ENCODE results near the gene CDK5R2. TPM values are rescaled to one million over a fixed set of nuclear protein-coding genes. Genes with fewer than 3 reads are reported as not detected.

The CDK5R2 gene
- total and polyA plus RNA-seq, 2 donors: 0.16 to 0.23 TPM

GRCh38 chr2:218988164-218988563, 28.7 kb downstream of the CDK5R2 start:
- Histone ChIP-seq H3K36me3 (ENCODE audit: insufficient read depth) (no peaks in the 10 kb centered on the region), H3K27ac (ENCODE audit: low read depth) (no peak overlapping the region), H3K4me1 (ENCODE audit: insufficient read depth) (peaks cover 2% of the 10 kb centered on the region), H3K4me3 (ENCODE audit: low read depth, low read length) (no peak overlapping the region)
- 24% methylated on average over 3 of the region's 3 CpGs for WGBS
- DNase-seq (ENCODE audit: extremely low spot score): no peak

- 38% methylated on average over 2 of the region's 2 CpGs for WGBS
- DNase-seq (ENCODE audit: extremely low spot score): no peak
These were observed 29.2 kb downstream of the CDK5R2 start for GRCh38 chr2:218988650-218989049.

GRCh38 chr2:218990052-218990451, 30.6 kb downstream of the CDK5R2 start:
- DNase-seq (ENCODE audit: extremely low spot score): no peak
- Histone ChIP-seq H3K4me1 (ENCODE audit: insufficient read depth) (no peaks in the 10 kb centered on the region), H3K36me3 (ENCODE audit: insufficient read depth) (no peaks in the 10 kb centered on the region), H3K4me3 (ENCODE audit: low read depth, low read length) (no peak overlapping the region), H3K27ac (ENCODE audit: low read depth) (no peak overlapping the region)
- WGBS: 14% methylated on average over 9 of the region's 9 CpGs

More at GRCh38 chr2:218988650-218989049, 29.2 kb downstream of the CDK5R2 start:
- H3K4me1 ChIP-seq (ENCODE audit: insufficient read depth): peaks cover 2% of the 10 kb centered on the region
- no peaks in the 10 kb centered on the region for H3K36me3 ChIP-seq (ENCODE audit: insufficient read depth)
- no peak overlapping the region for H3K27ac ChIP-seq (ENCODE audit: low read depth)
- no peak overlapping the region for H3K4me3 ChIP-seq (ENCODE audit: low read depth, low read length)

- Histone ChIP-seq H3K4me1 (ENCODE audit: insufficient read depth) (no peaks in the 10 kb centered on the region), H3K36me3 (ENCODE audit: insufficient read depth) (no peaks in the 10 kb centered on the region), H3K4me3 (ENCODE audit: low read depth, low read length) (no peak overlapping the region), H3K27ac (ENCODE audit: low read depth) (no peak overlapping the region)
- DNase-seq (ENCODE audit: extremely low spot score): no peak
- 10% methylated on average over 6 of the region's 6 CpGs for WGBS
These were observed 31.1 kb downstream of the CDK5R2 start for GRCh38 chr2:218990612-218991011.

GRCh38 chr2:218991674-218992168, 32.3 kb downstream of the CDK5R2 start:
- 5% methylated on average over 13 of the region's 13 CpGs for WGBS
- no peaks in the 10 kb centered on the region for H3K4me1 ChIP-seq (ENCODE audit: insufficient read depth)
- H3K36me3 ChIP-seq (ENCODE audit: insufficient read depth): no peaks in the 10 kb centered on the region
- H3K4me3 ChIP-seq (ENCODE audit: low read depth, low read length): no peak overlapping the region
- DNase-seq (ENCODE audit: extremely low spot score): no peak
- no peak overlapping the region for H3K27ac ChIP-seq (ENCODE audit: low read depth)

- no peak overlapping the region for H3K4me3 ChIP-seq (ENCODE audit: low read depth, low read length)
- H3K27ac ChIP-seq (ENCODE audit: low read depth): no peak overlapping the region
- no peaks in the 10 kb centered on the region for H3K36me3 ChIP-seq (ENCODE audit: insufficient read depth)
- 9% methylated on average over 7 of the region's 7 CpGs for WGBS
- no peak for DNase-seq (ENCODE audit: extremely low spot score)
- no peaks in the 10 kb centered on the region for H3K4me1 ChIP-seq (ENCODE audit: insufficient read depth)
These were observed 32.7 kb downstream of the CDK5R2 start for GRCh38 chr2:218992196-218992595.

- 2% methylated on average over 44 of the region's 44 CpGs for WGBS
- H3K4me3 ChIP-seq (ENCODE audit: low read depth, low read length): peak overlapping the region; percentile 41
- no peaks in the 10 kb centered on the region for H3K4me1 ChIP-seq (ENCODE audit: insufficient read depth)
- no peak overlapping the region for H3K27ac ChIP-seq (ENCODE audit: low read depth)
- no peak for DNase-seq (ENCODE audit: extremely low spot score)
- no peaks in the 10 kb centered on the region for H3K36me3 ChIP-seq (ENCODE audit: insufficient read depth)
These were observed 33.4 kb downstream of the CDK5R2 start for GRCh38 chr2:218992703-218993344.

GRCh38 chr2:218993345-218994315, 34.2 kb downstream of the CDK5R2 start, which contains the start of gene CRYBA2:
CRYBA2 (minus strand) TSS chr2:218993422; CDS start chr2:218993176, 246 bp downstream.
- no peak for DNase-seq (ENCODE audit: extremely low spot score)
- H3K27ac ChIP-seq (ENCODE audit: low read depth): no peak within 1 kb of the TSS
- no peaks in the 10 kb centered on the region for H3K36me3 ChIP-seq (ENCODE audit: insufficient read depth)
- H3K4me1 ChIP-seq (ENCODE audit: insufficient read depth): no peaks in the 10 kb centered on the region
- peak within 1 kb of the TSS; percentile 41 for H3K4me3 ChIP-seq (ENCODE audit: low read depth, low read length)
- under 1% methylated on average over 88 of the region's 88 CpGs for WGBS

- WGBS: 24% methylated on average over 8 of the region's 8 CpGs
- H3K4me3 ChIP-seq (ENCODE audit: low read depth, low read length): no peak overlapping the region
These were observed 36.1 kb downstream of the CDK5R2 start for GRCh38 chr2:218995561-218995960.

GRCh38 chr2:218995972-218996711, 36.7 kb downstream of the CDK5R2 start:
- 5% methylated on average over 43 of the region's 43 CpGs for WGBS
- peak; percentile 40 for DNase-seq (ENCODE audit: extremely low spot score)
- Histone ChIP-seq H3K27ac (ENCODE audit: low read depth) (no peak overlapping the region), H3K4me3 (ENCODE audit: low read depth, low read length) (peak overlapping the region; percentile 8), H3K4me1 (ENCODE audit: insufficient read depth) (no peaks in the 10 kb centered on the region), H3K36me3 (ENCODE audit: insufficient read depth) (no peaks in the 10 kb centered on the region)

More at GRCh38 chr2:218995561-218995960, 36.1 kb downstream of the CDK5R2 start:
- H3K27ac ChIP-seq (ENCODE audit: low read depth): no peak overlapping the region
- H3K36me3 ChIP-seq (ENCODE audit: insufficient read depth): no peaks in the 10 kb centered on the region
- no peaks in the 10 kb centered on the region for H3K4me1 ChIP-seq (ENCODE audit: insufficient read depth)
- no peak for DNase-seq (ENCODE audit: extremely low spot score)

GRCh38 chr2:218996937-218997336, 37.5 kb downstream of the CDK5R2 start:
- no peak overlapping the region for H3K4me3 ChIP-seq (ENCODE audit: low read depth, low read length)
- WGBS: 53% methylated on average over 4 of the region's 4 CpGs
- H3K36me3 ChIP-seq (ENCODE audit: insufficient read depth): no peaks in the 10 kb centered on the region
- no peak for DNase-seq (ENCODE audit: extremely low spot score)
- H3K4me1 ChIP-seq (ENCODE audit: insufficient read depth): no peaks in the 10 kb centered on the region
- no peak overlapping the region for H3K27ac ChIP-seq (ENCODE audit: low read depth)

GRCh38 chr2:218997731-218998130, 38.3 kb downstream of the CDK5R2 start:
- Histone ChIP-seq H3K4me1 (ENCODE audit: insufficient read depth) (no peaks in the 10 kb centered on the region), H3K4me3 (ENCODE audit: low read depth, low read length) (no peak overlapping the region), H3K36me3 (ENCODE audit: insufficient read depth) (no peaks in the 10 kb centered on the region), H3K27ac (ENCODE audit: low read depth) (no peak overlapping the region)
- no peak for DNase-seq (ENCODE audit: extremely low spot score)
- WGBS: 50% methylated on average over 2 of the region's 2 CpGs

- Histone ChIP-seq H3K36me3 (ENCODE audit: insufficient read depth) (no peaks in the 10 kb centered on the region), H3K4me3 (ENCODE audit: low read depth, low read length) (no peak overlapping the region), H3K27ac (ENCODE audit: low read depth) (no peak overlapping the region), H3K4me1 (ENCODE audit: insufficient read depth) (no peaks in the 10 kb centered on the region)
- WGBS: 64% methylated on average over 12 of the region's 12 CpGs
- no peak for DNase-seq (ENCODE audit: extremely low spot score)
These were observed 39.0 kb downstream of the CDK5R2 start for GRCh38 chr2:218998414-218999002.

All from urinary bladder (tissue), 4 donors.